ENCODE data around the gene SLC12A5.

DNA sequence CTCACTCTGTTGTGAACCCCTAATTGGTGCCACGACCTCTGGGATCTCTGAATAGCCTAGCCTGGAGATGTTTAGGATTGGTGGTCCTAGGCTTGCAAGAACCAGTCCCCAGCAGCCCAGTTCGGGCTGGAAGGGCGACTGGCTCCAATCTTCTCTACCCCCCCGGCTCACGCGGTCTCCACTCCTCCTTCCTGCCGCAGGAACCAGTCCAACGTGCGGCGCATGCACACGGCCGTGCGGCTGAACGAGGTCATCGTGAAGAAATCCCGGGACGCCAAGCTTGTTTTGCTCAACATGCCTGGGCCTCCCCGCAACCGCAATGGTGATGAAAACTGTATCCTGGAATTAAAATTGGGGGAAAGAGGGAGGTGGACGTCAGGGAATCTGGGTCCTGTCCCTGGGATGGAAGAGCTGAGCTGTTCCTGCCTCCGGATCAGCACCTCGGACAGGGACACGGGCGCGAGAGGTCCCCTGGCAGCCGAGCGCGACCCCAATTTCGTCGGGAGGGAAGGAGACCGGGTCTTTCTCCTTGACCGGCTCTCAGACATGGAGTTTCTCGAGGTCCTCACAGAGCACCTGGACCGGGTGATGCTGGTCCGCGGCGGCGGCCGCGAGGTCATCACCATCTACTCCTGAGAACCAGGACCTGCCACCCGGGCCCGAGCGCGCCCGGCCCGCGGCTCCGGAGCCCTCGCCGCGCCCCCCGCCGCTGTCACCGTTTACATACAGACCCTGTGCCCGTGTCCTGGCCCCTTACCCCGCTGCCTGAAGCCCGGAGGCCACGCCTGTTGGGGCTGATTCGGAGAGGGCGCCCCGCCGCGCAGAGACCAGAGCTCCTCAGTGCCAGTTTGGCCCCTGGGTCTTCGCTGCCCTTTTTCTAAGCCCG, 28.2 kb downstream of the SLC12A5 start:
- TF ChIP-seq, protein P1, sequence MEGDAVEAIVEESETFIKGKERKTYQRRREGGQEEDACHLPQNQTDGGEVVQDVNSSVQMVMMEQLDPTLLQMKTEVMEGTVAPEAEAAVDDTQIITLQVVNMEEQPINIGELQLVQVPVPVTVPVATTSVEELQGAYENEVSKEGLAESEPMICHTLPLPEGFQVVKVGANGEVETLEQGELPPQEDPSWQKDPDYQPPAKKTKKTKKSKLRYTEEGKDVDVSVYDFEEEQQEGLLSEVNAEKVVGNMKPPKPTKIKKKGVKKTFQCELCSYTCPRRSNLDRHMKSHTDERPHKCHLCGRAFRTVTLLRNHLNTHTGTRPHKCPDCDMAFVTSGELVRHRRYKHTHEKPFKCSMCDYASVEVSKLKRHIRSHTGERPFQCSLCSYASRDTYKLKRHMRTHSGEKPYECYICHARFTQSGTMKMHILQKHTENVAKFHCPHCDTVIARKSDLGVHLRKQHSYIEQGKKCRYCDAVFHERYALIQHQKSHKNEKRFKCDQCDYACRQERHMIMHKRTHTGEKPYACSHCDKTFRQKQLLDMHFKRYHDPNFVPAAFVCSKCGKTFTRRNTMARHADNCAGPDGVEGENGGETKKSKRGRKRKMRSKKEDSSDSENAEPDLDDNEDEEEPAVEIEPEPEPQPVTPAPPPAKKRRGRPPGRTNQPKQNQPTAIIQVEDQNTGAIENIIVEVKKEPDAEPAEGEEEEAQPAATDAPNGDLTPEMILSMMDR (IDR thresholded peaks at IDR 0.05): no peak
- TF ChIP-seq POLR2A (IDR thresholded peaks at IDR 0.05): no peak
